ENCODE results near the gene PDS5B. TPM values are rescaled to one million over a fixed set of nuclear protein-coding genes. Genes with fewer than 3 reads are reported as not detected.
A peak's percentile ranks its signal among the peaks of the same experiment; 100 is the strongest.

The PDS5B gene
- total RNA-seq, 2 donors from 2014 or later = 44.0 to 47.1 TPM

DNA sequence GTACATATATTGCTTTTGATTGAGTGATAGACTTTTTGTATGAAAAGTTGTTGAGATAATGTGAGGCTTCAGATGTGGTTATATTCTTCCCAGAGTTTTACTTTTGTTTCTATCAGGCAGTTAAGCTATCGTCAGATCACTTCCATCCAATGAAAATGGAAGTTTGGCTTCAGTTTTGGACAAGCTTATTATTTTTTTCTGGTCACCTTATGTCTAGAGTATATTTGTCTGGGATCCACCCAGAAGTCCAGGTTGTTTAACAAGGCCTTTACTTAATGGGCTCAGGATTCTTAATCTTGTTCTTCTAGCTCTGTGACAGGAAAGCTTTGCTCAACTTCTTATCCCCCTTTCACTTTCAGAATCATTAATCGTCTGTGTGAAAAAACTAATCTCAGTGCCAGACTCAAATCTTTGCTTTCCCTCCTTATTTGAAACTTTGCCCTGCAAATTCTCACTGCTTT, 150.9 kb downstream of the PDS5B start:
- TF ChIP-seq, protein P1, sequence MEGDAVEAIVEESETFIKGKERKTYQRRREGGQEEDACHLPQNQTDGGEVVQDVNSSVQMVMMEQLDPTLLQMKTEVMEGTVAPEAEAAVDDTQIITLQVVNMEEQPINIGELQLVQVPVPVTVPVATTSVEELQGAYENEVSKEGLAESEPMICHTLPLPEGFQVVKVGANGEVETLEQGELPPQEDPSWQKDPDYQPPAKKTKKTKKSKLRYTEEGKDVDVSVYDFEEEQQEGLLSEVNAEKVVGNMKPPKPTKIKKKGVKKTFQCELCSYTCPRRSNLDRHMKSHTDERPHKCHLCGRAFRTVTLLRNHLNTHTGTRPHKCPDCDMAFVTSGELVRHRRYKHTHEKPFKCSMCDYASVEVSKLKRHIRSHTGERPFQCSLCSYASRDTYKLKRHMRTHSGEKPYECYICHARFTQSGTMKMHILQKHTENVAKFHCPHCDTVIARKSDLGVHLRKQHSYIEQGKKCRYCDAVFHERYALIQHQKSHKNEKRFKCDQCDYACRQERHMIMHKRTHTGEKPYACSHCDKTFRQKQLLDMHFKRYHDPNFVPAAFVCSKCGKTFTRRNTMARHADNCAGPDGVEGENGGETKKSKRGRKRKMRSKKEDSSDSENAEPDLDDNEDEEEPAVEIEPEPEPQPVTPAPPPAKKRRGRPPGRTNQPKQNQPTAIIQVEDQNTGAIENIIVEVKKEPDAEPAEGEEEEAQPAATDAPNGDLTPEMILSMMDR (IDR thresholded peaks at IDR 0.05) = no peak
- peak overlapping the region; percentile 58 to 73 for H3K27ac ChIP-seq
- peak overlapping the region; percentile 67 for H3K4me3 ChIP-seq
- H3K27me3 ChIP-seq (replicated peaks; ENCODE audit: insufficient read depth) = no peaks in the 10 kb centered on the region
- ATAC-seq (ENCODE audit: insufficient number of reproducible peaks, low FRiP score, low read depth) (no peak), DNase-seq (ENCODE audit: low spot score) (no peak)
- H3K4me1 ChIP-seq (ENCODE audit: control insufficient read depth in 1 of 2, low read depth in 2 of 2) = peaks cover 11 to 18% of the 10 kb centered on the region in 2 donors
- no peaks in the 10 kb centered on the region for H3K9me3 ChIP-seq
- no peaks in the 10 kb centered on the region for H3K36me3 ChIP-seq

DNA sequence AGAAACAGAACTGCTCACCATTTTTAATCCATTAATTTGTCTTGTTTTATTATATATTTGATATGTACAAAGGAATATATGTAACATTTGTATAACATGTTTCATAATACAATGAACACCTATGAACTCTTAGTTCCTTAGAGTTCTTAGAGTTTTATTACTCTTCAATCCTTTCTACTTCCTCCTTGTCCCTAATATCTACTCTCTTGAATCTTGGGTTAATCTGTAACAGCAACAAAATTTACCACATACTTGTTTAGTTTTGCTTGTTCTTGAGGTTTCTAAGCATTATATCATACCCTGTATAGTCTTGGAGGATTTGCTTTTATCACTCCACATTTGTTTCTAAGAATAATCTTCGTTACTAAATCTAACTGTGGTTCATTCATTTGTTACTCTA, 151.4 kb downstream of the PDS5B start:
- H3K9me3 ChIP-seq = no peaks in the 10 kb centered on the region
- no peaks in the 10 kb centered on the region for H3K27me3 ChIP-seq (replicated peaks; ENCODE audit: insufficient read depth)
- no peaks in the 10 kb centered on the region for H3K36me3 ChIP-seq
- no peak for DNase-seq (ENCODE audit: low spot score)
- TF ChIP-seq, protein P1 (IDR thresholded peaks at IDR 0.05) = no peak
- H3K4me1 ChIP-seq (ENCODE audit: control insufficient read depth in 1 of 2, low read depth in 2 of 2) = peaks cover 11 to 18% of the 10 kb centered on the region in 2 donors
- ATAC-seq (ENCODE audit: insufficient number of reproducible peaks, low FRiP score, low read depth) = no peak
- H3K27ac ChIP-seq = peak overlapping the region; percentile 58 to 73
- peak overlapping the region; percentile 67 for H3K4me3 ChIP-seq

DNA sequence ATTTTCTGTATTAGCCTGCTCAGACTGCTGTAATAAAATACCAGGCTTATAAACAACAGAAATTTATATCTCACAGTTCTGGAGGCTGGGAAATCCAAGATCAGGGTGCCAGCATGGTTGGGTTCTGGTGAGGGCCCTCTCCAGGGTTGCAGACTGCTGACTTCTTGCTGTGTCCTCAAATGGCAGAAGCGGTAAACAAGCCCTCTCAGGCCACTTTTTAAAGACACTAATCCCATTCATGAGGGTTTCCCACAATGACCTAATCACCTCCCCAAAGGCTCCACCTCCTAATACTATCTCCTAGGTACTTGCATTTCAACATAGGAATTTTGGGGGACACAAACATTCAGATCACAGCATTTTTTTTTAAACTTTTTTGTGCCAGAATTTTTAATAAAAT, 159.3 kb downstream of the PDS5B start:
- no peak for ATAC-seq (ENCODE audit: insufficient number of reproducible peaks, low FRiP score, low read depth)
- TF ChIP-seq, protein P1 (IDR thresholded peaks at IDR 0.05) = no peak
- no peak overlapping the region for H3K4me3 ChIP-seq
- no peaks in the 10 kb centered on the region for H3K36me3 ChIP-seq
- H3K27ac ChIP-seq = no peak overlapping the region
- H3K4me1 ChIP-seq (ENCODE audit: control insufficient read depth in 1 of 2, low read depth in 2 of 2) = no peaks in the 10 kb centered on the region
- H3K9me3 ChIP-seq = no peaks in the 10 kb centered on the region
- DNase-seq (ENCODE audit: low spot score) = no peak
- H3K27me3 ChIP-seq (replicated peaks; ENCODE audit: insufficient read depth) = no peaks in the 10 kb centered on the region

DNA sequence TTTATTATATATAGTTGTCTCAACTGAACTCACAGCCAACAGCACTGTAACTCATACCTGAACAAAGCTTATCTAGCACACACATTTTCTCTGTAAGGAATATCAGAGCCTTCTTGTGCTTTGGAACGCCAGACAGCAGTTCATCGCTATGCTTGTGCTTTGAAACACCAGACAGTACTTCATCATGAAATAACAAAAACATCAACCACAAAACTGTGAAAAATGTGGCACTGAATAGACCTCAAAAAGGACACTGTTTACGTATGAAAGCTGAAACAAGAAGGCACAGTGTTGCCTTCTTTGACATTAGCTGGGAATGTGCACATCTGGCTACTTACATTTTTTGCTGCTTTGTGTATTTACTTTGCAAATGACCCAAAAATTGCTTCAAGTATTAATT, 160.2 kb downstream of the PDS5B start:
- no peaks in the 10 kb centered on the region for H3K36me3 ChIP-seq
- no peak overlapping the region for H3K4me3 ChIP-seq
- no peaks in the 10 kb centered on the region for H3K4me1 ChIP-seq (ENCODE audit: control insufficient read depth in 1 of 2, low read depth in 2 of 2)
- H3K9me3 ChIP-seq = no peaks in the 10 kb centered on the region
- DNase-seq (ENCODE audit: low spot score) = no peak
- ATAC-seq (ENCODE audit: insufficient number of reproducible peaks, low FRiP score, low read depth) = no peak
- no peaks in the 10 kb centered on the region for H3K27me3 ChIP-seq (replicated peaks; ENCODE audit: insufficient read depth)
- H3K27ac ChIP-seq = no peak overlapping the region
- TF ChIP-seq, protein P1 (IDR thresholded peaks at IDR 0.05) = no peak

DNA sequence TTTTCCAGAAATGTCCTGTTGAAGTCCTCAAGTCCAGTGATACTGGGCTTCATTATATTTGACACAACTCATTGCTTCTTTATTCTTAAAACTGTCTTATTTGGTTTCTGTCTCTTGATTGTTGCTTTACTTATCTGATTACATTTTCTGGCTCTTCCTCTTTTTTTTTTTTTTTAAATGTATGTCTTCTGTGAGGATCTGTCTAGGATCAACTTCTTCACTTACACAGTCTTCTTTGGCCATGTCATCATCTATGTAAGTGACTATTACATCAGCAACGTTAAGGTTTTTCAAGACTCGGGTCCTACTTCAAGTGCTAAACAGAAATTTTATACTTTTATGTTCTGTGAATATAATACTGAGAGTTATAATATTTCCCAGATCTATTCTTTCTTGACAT, 162.1 kb downstream of the PDS5B start:
- DNase-seq (ENCODE audit: low spot score) (no peak), ATAC-seq (ENCODE audit: insufficient number of reproducible peaks, low FRiP score, low read depth) (no peak)
- Histone ChIP-seq H3K27me3 (replicated peaks; ENCODE audit: insufficient read depth) (no peaks in the 10 kb centered on the region), H3K4me3 (no peak overlapping the region), H3K36me3 (no peaks in the 10 kb centered on the region), H3K9me3 (no peaks in the 10 kb centered on the region), H3K27ac (no peak overlapping the region), H3K4me1 (ENCODE audit: control insufficient read depth in 1 of 2, low read depth in 2 of 2) (no peaks in the 10 kb centered on the region)
- TF ChIP-seq, protein P1 (IDR thresholded peaks at IDR 0.05) = no peak
